Measurements from ENCODE around the gene SPSB3.

- TF ChIP-seq CTCF (optimal IDR thresholded peaks at IDR 0.05 in 1 of 3, IDR thresholded peaks at IDR 0.05 in 1 of 3, conservative IDR thresholded peaks at IDR 0.05 in 1 of 3; ENCODE audit: extremely low read depth in 1 of 3, insufficient read depth in 2 of 3, low read length in 3 of 3) (no peak), EZH2 (IDR thresholded peaks at IDR 0.05; ENCODE audit: low read length) (no peak)
These were observed 33.1 kb upstream of the SPSB3 start for GRCh38 chr16:1815461-1815860.
